Neural progenitor cell (in vitro differentiated cells): Measurements from ENCODE around the gene TMEM167A.

Experiments
- EZH2 ChIP-seq: fragments of 200-600 bp; sonication (generic); IDR thresholded peaks from 2 replicates; pipeline ENCODE4 v1.6.1; 2017; ENCODE audit warnings: antibody characterized with exemption, mild to moderate bottlenecking, moderate library complexity
- EZH2phosphoT487 ChIP-seq: fragments of 200-600 bp; sonication (generic); IDR thresholded peaks from 2 replicates; pipeline ENCODE4 v1.6.1; 2017; ENCODE audit warnings: antibody characterized with exemption
- TF ChIP-seq, protein P1 (sequence below): fragments of 200-600 bp; sonication (generic); IDR thresholded peaks from 2 replicates; pipeline ENCODE4 v1.5.1; 2017; ENCODE audit warnings: antibody characterized with exemption, mild to moderate bottlenecking

DNA sequence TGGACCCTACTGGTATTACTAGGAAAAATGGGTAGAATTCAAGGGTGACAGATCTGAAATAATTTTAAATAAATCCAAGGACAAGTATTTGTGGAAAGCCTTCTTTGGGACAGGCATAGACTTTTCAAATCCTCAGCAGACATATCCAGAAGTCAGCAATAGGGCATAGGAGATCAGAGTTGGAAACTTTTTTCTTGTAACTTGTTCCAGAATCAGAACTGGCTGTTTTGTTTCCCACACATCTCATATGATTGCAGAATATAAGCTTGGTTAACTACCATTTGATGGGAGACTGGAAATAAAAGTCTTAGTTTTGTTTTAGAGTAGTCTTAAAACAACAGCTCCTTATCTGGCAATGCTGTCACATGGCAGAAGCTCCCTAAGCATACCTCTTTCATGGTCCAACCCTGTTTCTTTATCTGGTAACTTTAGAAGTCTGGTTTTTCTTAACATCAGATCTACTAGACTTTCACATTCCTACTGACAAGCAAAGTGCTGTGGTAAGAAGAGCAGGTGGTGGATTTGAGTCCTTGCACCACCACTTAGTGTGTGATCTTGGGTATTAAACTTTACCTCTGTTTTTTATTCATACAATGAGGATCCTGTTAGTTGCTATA is 25.3 kb upstream of the TMEM167A start:
- TF ChIP-seq, protein P1, sequence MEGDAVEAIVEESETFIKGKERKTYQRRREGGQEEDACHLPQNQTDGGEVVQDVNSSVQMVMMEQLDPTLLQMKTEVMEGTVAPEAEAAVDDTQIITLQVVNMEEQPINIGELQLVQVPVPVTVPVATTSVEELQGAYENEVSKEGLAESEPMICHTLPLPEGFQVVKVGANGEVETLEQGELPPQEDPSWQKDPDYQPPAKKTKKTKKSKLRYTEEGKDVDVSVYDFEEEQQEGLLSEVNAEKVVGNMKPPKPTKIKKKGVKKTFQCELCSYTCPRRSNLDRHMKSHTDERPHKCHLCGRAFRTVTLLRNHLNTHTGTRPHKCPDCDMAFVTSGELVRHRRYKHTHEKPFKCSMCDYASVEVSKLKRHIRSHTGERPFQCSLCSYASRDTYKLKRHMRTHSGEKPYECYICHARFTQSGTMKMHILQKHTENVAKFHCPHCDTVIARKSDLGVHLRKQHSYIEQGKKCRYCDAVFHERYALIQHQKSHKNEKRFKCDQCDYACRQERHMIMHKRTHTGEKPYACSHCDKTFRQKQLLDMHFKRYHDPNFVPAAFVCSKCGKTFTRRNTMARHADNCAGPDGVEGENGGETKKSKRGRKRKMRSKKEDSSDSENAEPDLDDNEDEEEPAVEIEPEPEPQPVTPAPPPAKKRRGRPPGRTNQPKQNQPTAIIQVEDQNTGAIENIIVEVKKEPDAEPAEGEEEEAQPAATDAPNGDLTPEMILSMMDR, result no peak
- TF ChIP-seq EZH2, result no peak
- TF ChIP-seq EZH2phosphoT487, result no peak
